Cerebellar nuclear complex (tissue), 1 donor: ENCODE measurements around the gene BAG2.

Source experiments
- DNase-seq, 2 experiments: peaks; one replicate each; lab custom pipeline; 2025; lab: John Stamatoyannopoulos, UW

Gene BAG2

DNA sequence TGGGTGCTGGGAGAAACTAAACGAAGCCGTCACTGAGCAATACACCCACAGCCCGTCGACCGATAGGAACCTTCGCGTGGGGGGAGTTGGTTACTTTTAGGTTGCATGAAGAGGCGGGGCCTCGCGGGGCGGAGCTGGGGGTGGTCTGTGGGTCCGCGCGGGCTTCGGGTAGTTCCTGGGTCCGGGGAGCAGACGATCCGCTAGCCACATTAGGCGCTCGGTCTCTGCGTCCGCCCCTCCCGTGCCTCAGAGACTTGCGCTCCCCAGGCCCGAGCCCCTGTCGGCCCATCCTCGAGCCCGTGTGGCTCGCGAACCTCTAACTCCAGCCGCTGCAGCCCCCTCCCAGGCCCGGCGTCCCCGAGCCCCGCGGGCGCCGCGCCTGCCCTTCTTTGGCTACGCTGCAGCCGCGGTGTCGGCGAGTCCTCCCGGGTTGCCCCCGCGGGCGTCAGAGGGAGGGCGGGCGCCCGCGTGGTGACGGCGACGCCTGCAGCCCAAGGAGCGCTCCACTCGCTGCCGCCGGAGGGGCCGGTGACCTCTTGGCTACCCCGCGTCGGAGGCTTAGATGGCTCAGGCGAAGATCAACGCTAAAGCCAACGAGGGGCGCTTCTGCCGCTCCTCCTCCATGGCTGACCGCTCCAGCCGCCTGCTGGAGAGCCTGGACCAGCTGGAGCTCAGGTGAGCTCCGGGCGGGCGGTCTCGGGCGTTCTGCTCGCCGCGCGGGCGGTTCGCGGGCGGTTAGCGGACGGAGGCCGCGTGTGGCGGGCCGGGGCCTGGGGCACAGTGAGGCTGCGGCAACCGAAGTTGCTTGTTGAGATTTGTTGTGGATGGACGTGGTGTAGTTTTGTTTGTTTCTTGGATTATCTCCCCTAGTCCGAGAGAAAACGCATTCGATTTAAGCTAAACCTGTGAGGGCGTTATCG, at the start of gene BAG2:
BAG2 (plus strand) TSS at position 191 of the 920 bp plus-strand sequence; CDS start at position 563, 372 bp downstream.
- DNase-seq = peak in 1 of 2 experiments; percentile 37

DNA sequence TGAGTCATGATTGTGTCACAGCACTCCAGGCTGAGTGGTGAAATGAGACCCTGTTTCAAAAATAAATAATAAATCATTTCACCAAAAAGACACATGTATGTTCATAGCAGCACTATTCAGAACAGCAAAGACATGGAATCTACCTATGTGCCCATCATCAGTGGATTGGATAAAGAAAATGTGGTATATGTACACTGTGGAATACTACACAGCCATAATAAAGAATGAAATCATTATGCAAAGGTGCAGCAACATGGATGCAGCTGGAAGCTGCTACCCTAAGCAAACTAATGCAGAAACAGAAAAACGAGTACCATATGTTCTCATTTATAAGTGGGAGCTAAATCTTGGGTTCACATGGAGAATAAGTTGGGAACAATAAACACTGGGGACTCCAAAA, 49.0 kb upstream of the BAG2 start:
- no peak for DNase-seq

DNA sequence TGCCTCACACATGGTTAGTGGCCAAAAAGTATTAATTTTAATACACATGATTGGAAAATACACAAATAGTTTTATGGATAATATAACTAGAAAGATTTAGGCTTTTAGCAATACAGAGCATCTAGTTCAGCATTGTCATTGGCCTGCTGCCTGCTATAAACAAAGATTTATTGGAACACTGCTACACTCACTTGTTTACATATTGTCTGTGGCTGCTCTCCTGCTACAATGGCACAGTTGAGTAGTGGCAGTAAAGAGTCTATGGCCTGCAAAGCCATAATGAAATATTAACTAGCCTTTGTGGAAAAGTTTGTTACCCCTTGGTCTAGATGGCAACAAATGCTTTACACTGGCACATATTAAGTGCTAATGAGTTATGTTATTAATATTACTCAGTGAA, 44.4 kb upstream of the BAG2 start:
- DNase-seq = no peak

DNA sequence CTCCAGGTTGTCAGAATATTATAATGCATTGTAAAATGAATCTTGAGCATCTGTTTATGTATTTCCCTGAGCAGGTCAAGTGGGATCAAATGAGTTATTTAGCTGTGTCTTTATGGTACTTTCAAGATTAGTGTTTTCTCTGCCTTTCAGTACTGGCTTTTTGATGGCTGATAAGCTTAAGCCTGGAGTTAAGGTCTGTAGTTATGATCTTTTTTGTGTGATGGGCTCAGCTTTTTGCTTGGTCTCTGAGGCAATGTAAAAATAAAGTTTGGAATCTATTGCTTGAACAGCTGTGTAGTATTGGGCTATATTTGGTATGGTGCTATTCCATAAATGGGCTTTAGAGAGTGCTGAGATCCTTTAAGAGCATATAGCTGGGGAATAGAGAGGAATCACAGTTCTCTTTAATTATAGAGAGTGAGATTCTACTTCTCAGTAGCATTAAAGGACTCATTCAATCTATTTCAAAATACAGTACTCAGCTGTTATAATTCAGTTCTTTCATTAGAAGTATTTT, 41.4 kb upstream of the BAG2 start:
- DNase-seq = no peak

DNA sequence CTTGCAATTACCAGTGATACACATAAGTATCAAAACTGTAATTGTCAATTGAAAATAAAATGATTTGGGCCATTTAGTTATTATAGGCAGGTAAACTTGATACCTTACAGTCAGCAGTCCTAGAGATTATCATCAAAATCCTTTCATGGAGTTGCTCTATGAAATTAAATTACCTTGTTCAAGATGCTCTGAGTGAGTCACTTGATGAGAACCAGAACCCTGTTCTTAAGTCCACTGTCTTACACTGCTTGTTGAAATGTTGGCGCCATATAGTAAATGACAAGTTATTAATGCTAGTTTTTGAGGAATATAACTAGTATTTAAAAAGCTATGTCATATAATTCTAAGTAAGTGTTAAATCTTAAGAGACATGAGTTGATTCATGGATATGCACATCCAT, 37.2 kb upstream of the BAG2 start:
- no peak for DNase-seq

DNA sequence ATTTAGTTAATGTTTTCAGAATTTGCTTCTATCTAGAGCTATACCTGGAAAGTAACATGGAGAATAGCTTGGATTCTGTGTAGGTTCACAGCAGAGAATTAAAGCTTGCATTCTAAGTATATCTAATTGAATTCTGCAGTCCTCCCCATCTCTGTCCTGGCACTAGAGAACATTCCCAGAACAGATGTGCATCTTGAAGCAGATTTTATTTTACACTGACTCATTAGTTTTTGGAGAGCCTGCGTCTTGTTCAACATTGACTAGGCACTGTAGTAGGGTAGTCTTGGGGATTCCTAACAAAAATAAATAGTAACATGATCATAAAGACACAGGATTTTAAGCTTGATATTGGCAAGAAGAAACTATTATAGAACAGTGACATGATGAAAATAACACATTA, 36.2 kb upstream of the BAG2 start:
- DNase-seq = no peak

DNA sequence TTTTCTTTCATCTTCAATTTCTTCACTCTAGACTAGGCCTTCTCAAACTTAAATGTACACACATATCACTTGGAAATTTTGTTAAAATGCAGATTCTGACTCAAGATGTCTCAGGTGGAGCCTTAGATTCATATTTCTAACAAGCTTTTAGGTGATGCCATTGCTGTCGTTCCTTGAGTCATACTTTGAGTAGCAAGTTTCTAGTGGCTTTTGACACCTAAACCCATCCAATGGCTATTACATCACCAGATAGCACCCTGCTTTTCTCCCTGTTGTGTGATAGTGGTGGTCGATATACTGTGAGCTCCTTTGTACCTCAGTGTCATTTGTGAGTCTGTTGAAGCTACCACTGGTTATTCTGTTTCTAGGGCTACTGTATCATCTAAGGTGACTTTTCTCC, 34.8 kb upstream of the BAG2 start:
- DNase-seq = no peak

DNA sequence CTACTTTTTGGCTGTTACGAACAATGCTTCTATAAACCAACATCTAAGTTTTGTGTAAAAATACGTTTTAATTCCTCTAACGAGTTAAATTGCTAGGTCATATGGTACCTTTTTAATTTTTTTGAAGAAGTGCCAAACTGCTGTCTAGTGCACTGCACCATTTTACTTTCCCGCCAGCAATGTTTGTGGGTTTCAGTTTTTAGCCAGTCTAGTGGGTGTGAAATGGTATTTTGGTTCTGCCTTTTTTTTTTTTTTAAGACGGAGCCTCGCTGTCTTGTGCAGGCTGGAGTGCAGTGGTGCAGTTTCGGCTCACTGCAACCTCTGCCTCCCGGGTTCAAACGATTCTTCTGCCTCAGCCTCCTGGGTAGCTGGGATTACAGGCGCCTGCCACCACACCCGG, 34.1 kb upstream of the BAG2 start:
- no peak for DNase-seq

DNA sequence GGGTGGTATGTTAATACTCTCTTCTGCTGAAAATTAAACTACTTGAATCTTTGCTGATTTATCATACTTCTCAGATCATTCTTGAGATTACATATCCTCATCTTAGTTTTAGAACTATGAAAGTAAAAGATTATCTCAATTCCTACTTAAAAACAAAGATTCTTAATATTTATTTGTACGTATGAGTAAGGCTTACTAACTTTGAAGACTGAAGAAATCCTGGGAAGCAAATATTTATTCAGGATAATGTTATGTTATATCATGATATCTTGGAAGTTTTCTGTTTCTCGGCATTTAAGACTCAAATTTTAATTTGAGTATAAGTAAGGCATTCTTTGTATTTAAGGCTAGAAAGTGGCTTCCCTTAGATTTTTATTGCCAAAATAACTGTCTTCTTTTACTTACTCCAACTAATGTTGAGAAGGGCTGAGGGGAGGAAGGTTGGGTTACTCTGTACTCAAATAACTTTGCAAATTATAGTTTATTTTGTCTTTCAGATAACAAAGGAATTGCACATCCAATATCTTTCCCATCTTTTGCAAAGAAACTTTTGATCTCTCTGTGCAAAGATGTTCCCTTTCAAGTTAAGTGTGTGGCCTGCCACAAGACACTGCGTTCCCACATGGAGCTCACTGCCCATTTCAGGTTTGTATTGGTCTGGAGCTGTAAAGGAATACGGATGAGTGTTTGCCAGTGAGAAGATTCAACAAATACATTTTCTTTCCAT, 30.5 kb upstream of the BAG2 start:
- DNase-seq = no peak

DNA sequence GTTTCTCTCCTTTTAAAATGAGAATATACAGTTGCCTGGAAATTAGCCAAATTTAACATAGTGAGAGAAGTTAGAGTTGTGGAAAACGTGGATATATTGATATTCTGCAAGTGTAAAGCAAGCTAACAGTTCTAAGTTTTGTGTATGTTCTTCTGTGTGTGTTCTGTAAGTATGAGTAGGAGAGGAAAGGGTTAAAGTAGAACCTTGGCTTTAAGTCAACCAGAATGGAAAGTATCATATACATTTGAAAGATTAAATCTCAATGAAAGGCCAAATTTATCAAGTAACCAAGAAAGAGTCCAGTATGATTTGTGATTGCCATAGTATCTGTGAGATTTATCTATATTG, 30.0 kb upstream of the BAG2 start:
- no peak for DNase-seq

DNA sequence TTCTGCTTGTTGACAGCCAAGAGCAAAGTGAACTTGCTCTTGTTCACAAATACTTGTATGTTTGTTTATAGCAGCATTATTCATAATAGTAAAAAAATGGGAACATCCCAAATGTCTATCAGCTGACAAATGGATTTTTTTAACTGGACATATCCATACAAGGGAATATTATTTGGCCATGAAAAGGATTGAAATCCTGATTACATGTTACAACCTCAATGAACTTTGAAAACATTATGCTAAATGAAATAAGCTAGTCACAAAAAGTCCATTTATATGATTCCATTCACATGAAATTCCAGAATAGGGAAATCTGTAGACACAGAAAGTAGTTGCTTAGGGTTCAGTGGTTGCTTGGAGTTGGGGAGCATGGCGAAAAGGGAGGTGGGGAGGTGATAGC, 28.4 kb upstream of the BAG2 start:
- DNase-seq = no peak

DNA sequence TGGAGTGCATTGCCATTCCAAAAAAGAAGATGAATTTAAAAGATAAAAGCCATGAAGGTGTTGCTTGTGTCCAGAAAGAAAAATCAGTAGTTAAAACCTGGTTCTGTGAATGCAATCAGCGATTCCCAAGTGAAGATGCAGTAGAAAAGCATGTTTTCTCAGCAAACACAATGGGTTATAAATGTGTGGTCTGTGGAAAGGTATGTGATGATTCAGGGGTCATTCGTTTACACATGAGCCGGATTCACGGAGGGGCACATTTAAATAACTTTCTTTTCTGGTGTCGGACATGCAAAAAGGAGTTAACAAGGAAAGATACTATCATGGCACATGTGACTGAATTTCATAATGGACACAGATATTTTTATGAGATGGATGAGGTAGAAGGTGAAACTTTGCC, 24.7 kb upstream of the BAG2 start:
- no peak for DNase-seq

DNA sequence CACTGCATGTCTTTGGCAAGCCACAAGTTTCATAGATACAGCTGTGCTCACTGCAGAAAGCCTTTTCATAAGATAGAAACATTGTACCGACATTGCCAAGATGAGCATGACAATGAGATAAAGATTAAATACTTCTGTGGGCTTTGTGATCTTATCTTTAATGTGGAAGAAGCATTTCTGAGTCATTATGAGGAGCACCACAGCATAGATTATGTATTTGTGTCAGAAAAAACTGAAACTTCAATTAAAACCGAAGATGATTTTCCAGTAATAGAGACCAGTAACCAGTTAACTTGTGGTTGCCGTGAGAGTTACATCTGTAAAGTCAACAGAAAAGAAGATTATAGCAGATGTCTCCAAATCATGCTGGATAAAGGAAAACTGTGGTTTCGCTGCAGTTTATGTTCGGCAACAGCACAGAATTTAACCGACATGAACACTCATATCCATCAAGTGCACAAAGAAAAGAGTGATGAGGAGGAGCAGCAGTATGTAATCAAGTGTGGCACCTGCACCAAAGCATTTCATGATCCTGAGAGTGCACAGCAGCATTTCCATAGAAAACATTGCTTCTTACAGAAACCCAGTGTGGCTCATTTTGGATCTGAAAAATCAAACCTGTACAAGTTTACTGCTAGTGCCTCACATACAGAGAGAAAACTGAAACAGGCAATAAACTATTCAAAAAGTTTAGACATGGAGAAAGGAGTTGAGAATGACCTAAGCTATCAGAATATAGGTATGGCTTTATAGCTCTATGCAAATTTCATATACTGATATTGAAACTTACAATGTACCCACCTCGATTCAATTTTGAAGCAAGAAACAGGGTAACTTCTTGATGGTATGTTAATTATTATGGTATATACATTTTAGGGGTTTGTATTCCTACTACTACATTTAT, 23.9 kb upstream of the BAG2 start:
- no peak for DNase-seq

DNA sequence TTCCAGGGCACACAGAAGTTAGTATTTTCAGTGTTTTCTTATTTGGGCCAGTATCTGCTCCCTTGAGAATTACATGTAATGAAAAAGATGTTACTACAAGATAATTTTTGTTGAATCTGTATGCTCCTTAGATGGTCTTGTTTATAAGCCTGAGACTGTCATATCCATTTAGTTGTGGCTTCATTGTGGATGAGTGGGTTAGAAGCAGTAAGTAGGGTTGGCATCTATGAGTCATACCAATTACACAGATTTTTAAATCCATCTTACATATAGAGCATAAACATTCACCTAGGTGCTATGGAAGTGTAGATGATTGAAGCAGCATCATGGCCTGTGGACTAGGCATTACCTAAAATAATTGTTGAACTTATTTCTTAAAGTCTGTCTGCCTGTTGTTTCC, 13.5 kb upstream of the BAG2 start:
- no peak for DNase-seq

DNA sequence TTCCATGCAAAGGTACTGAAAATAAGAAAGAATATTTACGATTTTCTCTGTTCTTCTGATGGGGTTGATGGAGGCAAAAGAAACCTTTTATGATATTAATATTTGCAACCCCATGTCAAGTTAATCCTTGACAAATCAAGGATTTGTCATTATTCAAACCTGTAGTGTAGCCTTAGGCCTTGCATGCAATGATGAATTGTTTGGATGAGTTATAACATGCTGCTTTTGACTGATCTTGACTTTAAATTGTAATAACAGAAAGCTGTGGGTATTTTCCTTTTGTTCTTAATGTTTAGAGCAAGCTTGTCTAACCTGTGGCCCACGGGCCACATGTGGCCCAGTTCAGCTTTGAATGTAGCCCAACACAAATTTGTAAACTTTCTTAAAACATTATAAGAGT, 13.0 kb upstream of the BAG2 start:
- no peak for DNase-seq

DNA sequence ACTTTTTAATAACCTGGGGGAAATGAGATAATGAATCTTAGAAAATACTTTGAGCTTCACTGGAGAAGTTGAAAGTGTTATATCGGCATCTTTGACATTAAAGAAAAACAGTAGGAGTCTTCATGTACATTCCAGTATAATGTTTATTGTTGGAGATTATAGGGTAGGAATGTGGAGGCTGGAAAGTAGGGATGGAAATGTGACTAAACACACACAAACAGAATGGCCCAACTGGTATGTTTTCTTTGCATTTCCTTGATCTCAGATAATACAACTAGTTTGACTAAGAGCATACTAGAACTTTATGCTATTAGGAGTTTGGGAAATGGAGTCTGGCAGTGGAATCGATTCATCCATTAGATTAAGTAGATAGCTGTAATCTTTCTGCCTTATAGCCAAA, 10.1 kb upstream of the BAG2 start:
- DNase-seq = no peak

DNA sequence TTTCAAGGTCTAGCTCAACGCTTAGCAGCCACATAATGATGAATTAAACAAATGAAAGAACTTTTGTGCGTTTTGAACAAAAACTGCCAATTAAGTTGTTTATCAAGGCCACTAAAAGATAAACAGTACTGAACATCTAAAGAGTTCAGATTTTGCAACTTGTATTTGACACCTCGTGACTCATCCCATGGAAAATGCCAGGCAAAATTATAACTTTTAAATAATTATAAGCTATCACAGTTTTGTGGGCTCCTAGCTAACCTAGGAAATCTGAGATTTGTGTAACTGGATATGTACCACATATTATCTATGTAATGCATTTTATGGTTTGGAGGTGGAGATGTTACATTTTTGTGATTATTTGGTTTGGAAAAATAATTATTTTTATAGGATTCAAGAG, 9.6 kb upstream of the BAG2 start:
- no peak for DNase-seq

DNA sequence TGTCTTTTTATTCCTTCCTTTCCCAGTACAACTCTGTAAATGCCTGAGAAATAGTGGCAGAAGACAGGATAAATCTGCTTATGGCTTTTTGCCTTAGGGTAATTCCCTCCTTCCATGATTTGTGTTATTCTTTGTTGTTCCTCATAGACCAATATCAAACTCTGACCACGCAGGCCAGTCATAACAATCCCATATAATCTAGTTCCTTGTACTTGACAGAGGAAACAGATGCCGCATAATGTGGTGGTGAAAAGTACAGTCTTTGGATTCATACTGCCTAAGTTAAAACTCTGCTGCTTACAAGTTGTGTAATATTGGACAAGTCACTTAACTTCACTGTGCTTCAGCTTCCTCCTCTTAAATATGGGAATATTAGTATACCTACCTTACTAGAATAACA, 8.2 kb upstream of the BAG2 start:
- DNase-seq = no peak

DNA sequence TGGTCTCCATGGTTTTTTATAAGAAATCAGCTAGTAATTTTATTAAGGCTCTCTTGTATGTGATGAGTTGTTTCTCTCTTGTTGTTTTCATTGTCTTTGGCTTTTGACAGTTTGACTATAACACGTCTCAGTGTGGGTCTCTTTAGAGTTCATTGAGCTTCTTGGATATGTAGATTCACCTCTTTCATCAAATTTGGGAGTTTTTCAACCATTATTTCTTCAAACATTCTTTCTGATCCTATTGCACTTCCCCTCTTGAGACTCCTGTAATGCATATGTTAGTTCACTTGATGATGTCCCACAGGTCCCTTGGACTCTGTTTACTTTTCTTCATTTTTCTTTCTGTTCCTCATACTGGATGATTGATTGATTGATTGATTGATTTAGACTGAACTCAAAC, 7.0 kb upstream of the BAG2 start:
- no peak for DNase-seq

DNA sequence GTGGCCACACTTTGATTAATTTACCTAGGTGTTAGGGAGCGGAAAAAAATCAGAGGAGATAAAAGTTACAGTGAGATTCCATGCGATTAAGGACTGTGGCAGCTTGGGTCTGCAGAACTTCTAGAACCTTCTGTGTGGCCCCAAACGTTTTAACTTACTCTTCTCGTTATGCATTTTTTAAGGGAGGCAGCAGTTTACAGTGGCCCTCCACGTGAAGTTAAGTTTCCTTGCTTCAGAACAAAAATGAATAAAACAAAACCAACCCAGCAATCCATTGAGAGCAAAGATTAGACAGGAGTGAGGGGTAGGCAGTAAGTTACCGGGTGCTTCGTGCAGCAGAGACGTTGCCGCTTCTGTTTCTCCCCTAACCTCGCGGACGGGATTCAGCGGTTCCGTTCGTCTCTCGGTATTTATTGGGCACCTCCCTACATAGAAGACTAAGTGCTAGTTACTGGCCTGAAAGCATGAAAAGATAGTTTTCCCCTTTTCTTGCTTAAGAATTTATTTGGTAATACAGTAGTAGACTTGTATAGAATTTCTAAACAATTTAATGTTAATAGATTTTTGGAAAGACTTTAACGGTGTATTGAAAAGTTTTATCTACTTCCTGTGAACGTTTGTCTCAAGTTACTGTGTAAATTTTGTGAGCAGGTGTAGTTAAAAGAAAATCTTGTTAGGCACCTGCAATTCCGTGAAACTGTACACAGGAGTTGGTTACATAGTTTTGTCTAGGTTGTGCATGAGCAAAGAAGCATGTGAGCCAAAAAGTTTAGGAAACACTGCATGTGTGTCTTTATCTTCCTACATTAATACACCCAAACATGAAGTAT, 1.1 kb downstream of the BAG2 start:
- DNase-seq = no peak

DNA sequence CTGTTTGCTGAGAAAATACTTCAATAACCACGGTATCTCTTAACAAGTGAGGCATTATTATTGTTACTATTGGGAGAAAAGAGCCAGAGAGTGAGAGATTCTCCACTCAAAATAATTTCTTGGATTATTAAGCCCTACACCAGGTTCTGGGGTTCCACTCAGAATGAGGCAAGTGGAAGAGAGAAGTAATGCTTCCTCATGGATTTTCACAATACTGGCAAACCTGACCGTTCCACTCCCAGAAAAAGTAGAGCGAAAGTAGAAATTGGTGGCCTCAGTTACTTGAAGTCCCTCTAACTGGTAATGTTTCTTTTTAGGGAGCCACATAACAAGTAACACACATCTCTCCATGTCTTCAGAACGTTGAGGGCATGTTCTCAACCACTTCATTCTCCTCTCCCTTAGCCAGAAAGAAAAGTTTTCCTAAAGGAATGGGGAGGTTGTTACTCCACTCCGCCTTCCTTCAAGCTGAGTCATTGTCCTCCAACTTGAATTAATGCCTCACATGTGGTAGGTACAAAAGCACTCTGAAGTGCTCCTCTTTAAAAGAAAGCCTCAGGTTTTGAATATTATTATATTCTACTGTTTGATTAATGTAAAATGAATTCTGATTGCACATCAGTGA, 1.9 kb downstream of the BAG2 start:
- DNase-seq = no peak
